SK-N-SH (cell line): ENCODE data around the gene CASZ1.

Experiments
- EZH2phosphoT487 ChIP-seq: fragments of 200-600 bp; sonication (generic); IDR thresholded peaks from 2 replicates; pipeline ENCODE4 v1.6.1; 2017; ENCODE audit warnings: low read depth, mixed run types, mild to moderate bottlenecking, antibody characterized with exemption, moderate library complexity, borderline replicate concordance
- FOXM1 ChIP-seq: IDR thresholded peaks from 2 replicates; pipeline ENCODE4 v1.4.0; 2012; ENCODE audit warnings: low read depth, mild to moderate bottlenecking
- JUND ChIP-seq: IDR thresholded peaks from 2 replicates; pipeline ENCODE4 v1.4.0; 2012
- SMC3 ChIP-seq: IDR thresholded peaks from 2 replicates; pipeline ENCODE4 v1.6.1; 2012; ENCODE audit warnings: low read depth, low read length, improper control_type of control experiment
- TF ChIP-seq, protein P1 (sequence below): fragments of 200-600 bp; sonication (generic); IDR thresholded peaks from 2 replicates; pipeline ENCODE4 v1.6.1; 2017; ENCODE audit warnings: antibody characterized with exemption, mild to moderate bottlenecking, moderate library complexity
- TF ChIP-seq, protein P2 (sequence below): fragments of 150-350 bp; IDR thresholded peaks from 2 replicates; pipeline ENCODE4 v1.6.1; 2017; ENCODE audit warnings: antibody characterized with exemption, low read length, low read depth, borderline replicate concordance
- TF ChIP-seq, protein P3 (sequence below): IDR thresholded peaks from 2 replicates; pipeline ENCODE4; 2012
- TF ChIP-seq, protein P4 (sequence below): IDR thresholded peaks from 2 replicates; pipeline ENCODE4 v1.4.0; 2012; ENCODE audit warnings: low read depth, borderline replicate concordance
- TF ChIP-seq, protein P5 (sequence below): IDR thresholded peaks from 2 replicates; pipeline ENCODE4 v1.6.1; 2012; ENCODE audit warnings: mild to moderate bottlenecking, low read depth, low read length, moderate library complexity
- TF ChIP-seq, protein P6 (sequence below): IDR thresholded peaks from 2 replicates; pipeline ENCODE4 v1.4.0; 2012; ENCODE audit warnings: low read depth

DNA sequence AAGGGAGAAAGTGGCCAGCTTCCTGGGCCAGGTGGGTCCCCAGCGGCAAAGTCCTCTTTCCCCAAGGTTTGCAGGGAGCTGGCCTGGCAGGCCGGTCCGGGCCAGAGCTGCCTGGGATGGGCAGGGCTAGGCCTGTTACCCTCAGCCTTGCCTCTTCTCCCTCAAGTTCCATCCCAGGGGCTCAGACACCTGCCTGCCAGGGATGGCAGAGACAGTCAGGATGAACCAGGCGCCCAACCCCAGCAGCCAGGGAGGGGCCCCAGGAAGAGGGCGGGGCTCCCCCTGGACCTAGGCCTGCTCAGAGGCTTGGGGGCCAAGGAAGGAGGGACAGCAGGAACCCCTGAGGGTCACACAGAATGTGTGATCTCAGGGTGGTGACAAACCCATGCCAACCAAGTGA is 120.6 kb downstream of the CASZ1 start:
- TF ChIP-seq, protein P1, sequence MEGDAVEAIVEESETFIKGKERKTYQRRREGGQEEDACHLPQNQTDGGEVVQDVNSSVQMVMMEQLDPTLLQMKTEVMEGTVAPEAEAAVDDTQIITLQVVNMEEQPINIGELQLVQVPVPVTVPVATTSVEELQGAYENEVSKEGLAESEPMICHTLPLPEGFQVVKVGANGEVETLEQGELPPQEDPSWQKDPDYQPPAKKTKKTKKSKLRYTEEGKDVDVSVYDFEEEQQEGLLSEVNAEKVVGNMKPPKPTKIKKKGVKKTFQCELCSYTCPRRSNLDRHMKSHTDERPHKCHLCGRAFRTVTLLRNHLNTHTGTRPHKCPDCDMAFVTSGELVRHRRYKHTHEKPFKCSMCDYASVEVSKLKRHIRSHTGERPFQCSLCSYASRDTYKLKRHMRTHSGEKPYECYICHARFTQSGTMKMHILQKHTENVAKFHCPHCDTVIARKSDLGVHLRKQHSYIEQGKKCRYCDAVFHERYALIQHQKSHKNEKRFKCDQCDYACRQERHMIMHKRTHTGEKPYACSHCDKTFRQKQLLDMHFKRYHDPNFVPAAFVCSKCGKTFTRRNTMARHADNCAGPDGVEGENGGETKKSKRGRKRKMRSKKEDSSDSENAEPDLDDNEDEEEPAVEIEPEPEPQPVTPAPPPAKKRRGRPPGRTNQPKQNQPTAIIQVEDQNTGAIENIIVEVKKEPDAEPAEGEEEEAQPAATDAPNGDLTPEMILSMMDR, result no peak
- TF ChIP-seq SMC3, result no peak
- TF ChIP-seq, protein P2, sequence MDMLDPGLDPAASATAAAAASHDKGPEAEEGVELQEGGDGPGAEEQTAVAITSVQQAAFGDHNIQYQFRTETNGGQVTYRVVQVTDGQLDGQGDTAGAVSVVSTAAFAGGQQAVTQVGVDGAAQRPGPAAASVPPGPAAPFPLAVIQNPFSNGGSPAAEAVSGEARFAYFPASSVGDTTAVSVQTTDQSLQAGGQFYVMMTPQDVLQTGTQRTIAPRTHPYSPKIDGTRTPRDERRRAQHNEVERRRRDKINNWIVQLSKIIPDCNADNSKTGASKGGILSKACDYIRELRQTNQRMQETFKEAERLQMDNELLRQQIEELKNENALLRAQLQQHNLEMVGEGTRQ, result no peak
- TF ChIP-seq, protein P3, sequence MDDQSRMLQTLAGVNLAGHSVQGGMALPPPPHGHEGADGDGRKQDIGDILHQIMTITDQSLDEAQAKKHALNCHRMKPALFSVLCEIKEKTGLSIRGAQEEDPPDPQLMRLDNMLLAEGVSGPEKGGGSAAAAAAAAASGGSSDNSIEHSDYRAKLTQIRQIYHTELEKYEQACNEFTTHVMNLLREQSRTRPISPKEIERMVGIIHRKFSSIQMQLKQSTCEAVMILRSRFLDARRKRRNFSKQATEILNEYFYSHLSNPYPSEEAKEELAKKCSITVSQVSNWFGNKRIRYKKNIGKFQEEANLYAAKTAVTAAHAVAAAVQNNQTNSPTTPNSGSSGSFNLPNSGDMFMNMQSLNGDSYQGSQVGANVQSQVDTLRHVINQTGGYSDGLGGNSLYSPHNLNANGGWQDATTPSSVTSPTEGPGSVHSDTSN, result no peak
- TF ChIP-seq EZH2phosphoT487, result no peak
- TF ChIP-seq JUND, result no peak
- TF ChIP-seq, protein P4, sequence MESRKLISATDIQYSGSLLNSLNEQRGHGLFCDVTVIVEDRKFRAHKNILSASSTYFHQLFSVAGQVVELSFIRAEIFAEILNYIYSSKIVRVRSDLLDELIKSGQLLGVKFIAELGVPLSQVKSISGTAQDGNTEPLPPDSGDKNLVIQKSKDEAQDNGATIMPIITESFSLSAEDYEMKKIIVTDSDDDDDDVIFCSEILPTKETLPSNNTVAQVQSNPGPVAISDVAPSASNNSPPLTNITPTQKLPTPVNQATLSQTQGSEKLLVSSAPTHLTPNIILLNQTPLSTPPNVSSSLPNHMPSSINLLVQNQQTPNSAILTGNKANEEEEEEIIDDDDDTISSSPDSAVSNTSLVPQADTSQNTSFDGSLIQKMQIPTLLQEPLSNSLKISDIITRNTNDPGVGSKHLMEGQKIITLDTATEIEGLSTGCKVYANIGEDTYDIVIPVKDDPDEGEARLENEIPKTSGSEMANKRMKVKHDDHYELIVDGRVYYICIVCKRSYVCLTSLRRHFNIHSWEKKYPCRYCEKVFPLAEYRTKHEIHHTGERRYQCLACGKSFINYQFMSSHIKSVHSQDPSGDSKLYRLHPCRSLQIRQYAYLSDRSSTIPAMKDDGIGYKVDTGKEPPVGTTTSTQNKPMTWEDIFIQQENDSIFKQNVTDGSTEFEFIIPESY, result no peak
- TF ChIP-seq, protein P5, sequence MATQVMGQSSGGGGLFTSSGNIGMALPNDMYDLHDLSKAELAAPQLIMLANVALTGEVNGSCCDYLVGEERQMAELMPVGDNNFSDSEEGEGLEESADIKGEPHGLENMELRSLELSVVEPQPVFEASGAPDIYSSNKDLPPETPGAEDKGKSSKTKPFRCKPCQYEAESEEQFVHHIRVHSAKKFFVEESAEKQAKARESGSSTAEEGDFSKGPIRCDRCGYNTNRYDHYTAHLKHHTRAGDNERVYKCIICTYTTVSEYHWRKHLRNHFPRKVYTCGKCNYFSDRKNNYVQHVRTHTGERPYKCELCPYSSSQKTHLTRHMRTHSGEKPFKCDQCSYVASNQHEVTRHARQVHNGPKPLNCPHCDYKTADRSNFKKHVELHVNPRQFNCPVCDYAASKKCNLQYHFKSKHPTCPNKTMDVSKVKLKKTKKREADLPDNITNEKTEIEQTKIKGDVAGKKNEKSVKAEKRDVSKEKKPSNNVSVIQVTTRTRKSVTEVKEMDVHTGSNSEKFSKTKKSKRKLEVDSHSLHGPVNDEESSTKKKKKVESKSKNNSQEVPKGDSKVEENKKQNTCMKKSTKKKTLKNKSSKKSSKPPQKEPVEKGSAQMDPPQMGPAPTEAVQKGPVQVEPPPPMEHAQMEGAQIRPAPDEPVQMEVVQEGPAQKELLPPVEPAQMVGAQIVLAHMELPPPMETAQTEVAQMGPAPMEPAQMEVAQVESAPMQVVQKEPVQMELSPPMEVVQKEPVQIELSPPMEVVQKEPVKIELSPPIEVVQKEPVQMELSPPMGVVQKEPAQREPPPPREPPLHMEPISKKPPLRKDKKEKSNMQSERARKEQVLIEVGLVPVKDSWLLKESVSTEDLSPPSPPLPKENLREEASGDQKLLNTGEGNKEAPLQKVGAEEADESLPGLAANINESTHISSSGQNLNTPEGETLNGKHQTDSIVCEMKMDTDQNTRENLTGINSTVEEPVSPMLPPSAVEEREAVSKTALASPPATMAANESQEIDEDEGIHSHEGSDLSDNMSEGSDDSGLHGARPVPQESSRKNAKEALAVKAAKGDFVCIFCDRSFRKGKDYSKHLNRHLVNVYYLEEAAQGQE, result no peak
- TF ChIP-seq, protein P6, sequence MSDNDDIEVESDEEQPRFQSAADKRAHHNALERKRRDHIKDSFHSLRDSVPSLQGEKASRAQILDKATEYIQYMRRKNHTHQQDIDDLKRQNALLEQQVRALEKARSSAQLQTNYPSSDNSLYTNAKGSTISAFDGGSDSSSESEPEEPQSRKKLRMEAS, result no peak
- TF ChIP-seq FOXM1, result no peak
